Measurements from ENCODE around the gene EIPR1.

GRCh38 chr2:3262437-3263388, 114.9 kb downstream of the EIPR1 start:
- TF ChIP-seq CTCF (optimal IDR thresholded peaks at IDR 0.05 in 1 of 3, IDR thresholded peaks at IDR 0.05 in 1 of 3, conservative IDR thresholded peaks at IDR 0.05 in 1 of 3; ENCODE audit: extremely low read depth in 1 of 3, insufficient read depth in 2 of 3, low read length in 3 of 3) (no peak), EZH2 (IDR thresholded peaks at IDR 0.05; ENCODE audit: low read length) (no peak)
